ENCODE data around the gene H19. TPM values are rescaled to one million over a fixed set of nuclear protein-coding genes. Genes with fewer than 3 reads are reported as not detected.

The H19 gene
- total and polyA plus RNA-seq, 4 donors = 194 to 16,780 (median 332) TPM

DNA sequence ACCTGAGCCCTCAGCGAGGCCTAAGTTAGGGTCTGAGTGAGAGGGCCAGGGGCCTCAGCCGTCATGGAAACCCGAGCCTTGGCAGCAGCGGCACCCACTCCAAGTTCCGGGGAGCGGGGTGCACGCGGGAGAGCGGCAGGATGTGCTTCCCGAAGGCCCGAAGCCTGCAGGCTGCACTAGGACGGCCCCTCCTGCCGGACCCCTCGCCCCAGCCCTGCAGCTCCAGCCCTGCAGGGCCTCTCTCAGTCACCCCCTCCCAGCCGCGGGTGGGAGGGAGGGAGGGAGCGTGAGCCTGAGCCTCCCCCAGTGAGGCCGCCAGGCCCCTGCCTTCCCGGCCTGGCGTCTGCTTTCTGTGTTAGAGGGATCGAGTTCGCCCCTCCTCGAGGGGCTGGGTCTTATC, 27.9 kb downstream of the H19 start:
- H3K9ac ChIP-seq (ENCODE audit: low read depth in 1 of 2, low read length in 2 of 2) = no peak overlapping the region
- H3K4me3 ChIP-seq (ENCODE audit: low read depth in 1 of 3, low read length in 3 of 3) = no peak overlapping the region
- H3K4me1 ChIP-seq (ENCODE audit: control insufficient read depth in 4 of 4, insufficient read depth in 4 of 4, low read length in 3 of 4) = no peaks in the 10 kb centered on the region
- no peaks in the 10 kb centered on the region for H3K27me3 ChIP-seq (ENCODE audit: control insufficient read depth in 4 of 4, insufficient read depth in 4 of 4, low read length in 3 of 4)
- no peak overlapping the region for H3K27ac ChIP-seq (ENCODE audit: low read depth in 1 of 2, low read length in 2 of 2)
- no CpG with 5 or more reads among the region's 23 CpGs for WGBS
- no peaks in the 10 kb centered on the region for H3K36me3 ChIP-seq (ENCODE audit: control insufficient read depth in 4 of 4, insufficient read depth in 3 of 4, low read depth in 1 of 4, low read length in 3 of 4)
- H3K9me3 ChIP-seq (ENCODE audit: control insufficient read depth in 4 of 4, low read length in 3 of 4) = no peaks in the 10 kb centered on the region
- no peak for DNase-seq (ENCODE audit: low spot score)
- TF ChIP-seq FOXA2 (IDR thresholded peaks at IDR 0.05) = no peak

DNA sequence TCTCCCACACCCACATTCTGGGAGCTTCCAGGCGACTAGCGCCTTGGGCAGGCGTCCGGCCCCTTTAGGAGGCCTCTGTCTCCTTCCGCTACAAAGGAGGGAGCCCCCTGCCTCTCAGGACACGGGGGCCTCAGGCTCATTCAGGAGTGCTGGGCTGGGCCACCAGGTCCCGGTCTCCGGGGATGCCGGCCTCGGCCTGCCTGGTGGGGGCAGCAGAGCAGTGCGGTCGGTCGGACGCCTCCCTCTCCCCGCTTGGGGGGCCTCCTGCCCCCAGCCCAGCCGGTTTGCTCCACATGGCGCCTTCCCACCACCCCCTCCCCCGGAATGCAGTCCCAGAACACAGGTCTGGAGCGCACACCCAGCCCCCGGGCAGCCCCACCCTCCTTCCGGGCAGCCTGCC, 28.6 kb downstream of the H19 start:
- H3K4me3 ChIP-seq (ENCODE audit: low read depth in 1 of 3, low read length in 3 of 3) = no peak overlapping the region
- WGBS = no CpG with 5 or more reads among the region's 21 CpGs
- H3K36me3 ChIP-seq (ENCODE audit: control insufficient read depth in 4 of 4, insufficient read depth in 3 of 4, low read depth in 1 of 4, low read length in 3 of 4) = no peaks in the 10 kb centered on the region
- H3K27me3 ChIP-seq (ENCODE audit: control insufficient read depth in 4 of 4, insufficient read depth in 4 of 4, low read length in 3 of 4) = no peaks in the 10 kb centered on the region
- TF ChIP-seq RAD21 (IDR thresholded peaks at IDR 0.05) = no peak
- TF ChIP-seq, protein P1, sequence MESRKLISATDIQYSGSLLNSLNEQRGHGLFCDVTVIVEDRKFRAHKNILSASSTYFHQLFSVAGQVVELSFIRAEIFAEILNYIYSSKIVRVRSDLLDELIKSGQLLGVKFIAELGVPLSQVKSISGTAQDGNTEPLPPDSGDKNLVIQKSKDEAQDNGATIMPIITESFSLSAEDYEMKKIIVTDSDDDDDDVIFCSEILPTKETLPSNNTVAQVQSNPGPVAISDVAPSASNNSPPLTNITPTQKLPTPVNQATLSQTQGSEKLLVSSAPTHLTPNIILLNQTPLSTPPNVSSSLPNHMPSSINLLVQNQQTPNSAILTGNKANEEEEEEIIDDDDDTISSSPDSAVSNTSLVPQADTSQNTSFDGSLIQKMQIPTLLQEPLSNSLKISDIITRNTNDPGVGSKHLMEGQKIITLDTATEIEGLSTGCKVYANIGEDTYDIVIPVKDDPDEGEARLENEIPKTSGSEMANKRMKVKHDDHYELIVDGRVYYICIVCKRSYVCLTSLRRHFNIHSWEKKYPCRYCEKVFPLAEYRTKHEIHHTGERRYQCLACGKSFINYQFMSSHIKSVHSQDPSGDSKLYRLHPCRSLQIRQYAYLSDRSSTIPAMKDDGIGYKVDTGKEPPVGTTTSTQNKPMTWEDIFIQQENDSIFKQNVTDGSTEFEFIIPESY (IDR thresholded peaks at IDR 0.05) = no peak
- TF ChIP-seq JUND (IDR thresholded peaks at IDR 0.05) = no peak
- TF ChIP-seq FOXA2 (IDR thresholded peaks at IDR 0.05) = no peak
- TF ChIP-seq HNF4A (conservative IDR thresholded peaks at IDR 0.05) = no peak
- no peak for TF ChIP-seq YY1 (IDR thresholded peaks at IDR 0.05)
- TF ChIP-seq HNF4G (IDR thresholded peaks at IDR 0.05) = no peak
- no peak for TF ChIP-seq EGR1 (IDR thresholded peaks at IDR 0.05; ENCODE audit: low read depth in 2 of 2)
- no peak overlapping the region for H3K27ac ChIP-seq (ENCODE audit: low read depth in 1 of 2, low read length in 2 of 2)
- no peak for DNase-seq (ENCODE audit: low spot score)
- H3K9me3 ChIP-seq (ENCODE audit: control insufficient read depth in 4 of 4, low read length in 3 of 4) = no peaks in the 10 kb centered on the region
- H3K4me1 ChIP-seq (ENCODE audit: control insufficient read depth in 4 of 4, insufficient read depth in 4 of 4, low read length in 3 of 4) = no peaks in the 10 kb centered on the region
- no peak overlapping the region for H3K9ac ChIP-seq (ENCODE audit: low read depth in 1 of 2, low read length in 2 of 2)

DNA sequence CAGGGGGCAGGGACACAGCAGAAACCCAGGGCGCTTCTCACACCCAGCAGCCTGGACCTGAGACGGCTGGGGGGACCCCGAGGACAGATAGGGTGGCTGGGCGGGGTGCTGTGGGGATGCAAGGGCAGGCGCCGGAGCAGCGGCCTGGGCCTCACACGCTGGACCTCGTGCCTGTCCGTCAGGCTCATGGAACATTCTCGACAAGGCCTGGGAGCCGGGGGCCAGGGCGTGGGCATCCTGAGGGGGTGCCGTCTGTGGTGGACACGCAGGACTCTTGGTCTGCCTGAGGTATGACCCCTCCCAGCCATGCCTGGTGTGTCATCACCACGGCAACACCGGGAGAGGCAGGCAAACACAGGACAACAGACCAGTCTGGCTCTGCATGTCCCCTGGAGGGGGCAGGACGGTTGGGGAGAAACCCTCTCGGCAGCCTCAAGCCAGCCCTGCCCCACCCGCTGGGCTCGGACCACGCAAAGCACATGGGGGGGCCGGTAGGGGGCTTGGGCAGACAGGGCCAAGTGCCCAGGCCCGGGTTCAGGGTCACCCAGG, 29.1 kb downstream of the H19 start:
- Histone ChIP-seq H3K27ac (ENCODE audit: low read depth in 1 of 2, low read length in 2 of 2) (no peak overlapping the region), H3K27me3 (ENCODE audit: control insufficient read depth in 4 of 4, insufficient read depth in 4 of 4, low read length in 3 of 4) (no peaks in the 10 kb centered on the region), H3K9ac (ENCODE audit: low read depth in 1 of 2, low read length in 2 of 2) (no peak overlapping the region), H3K4me1 (ENCODE audit: control insufficient read depth in 4 of 4, insufficient read depth in 4 of 4, low read length in 3 of 4) (no peaks in the 10 kb centered on the region), H3K36me3 (ENCODE audit: control insufficient read depth in 4 of 4, insufficient read depth in 3 of 4, low read depth in 1 of 4, low read length in 3 of 4) (no peaks in the 10 kb centered on the region), H3K4me3 (ENCODE audit: low read depth in 1 of 3, low read length in 3 of 3) (no peak overlapping the region), H3K9me3 (ENCODE audit: control insufficient read depth in 4 of 4, low read length in 3 of 4) (no peaks in the 10 kb centered on the region)
- 77% methylated on average over 8 of the region's 24 CpGs for WGBS
- TF ChIP-seq TAF1 (conservative IDR thresholded peaks at IDR 0.05) (no peak), FOXA2 (IDR thresholded peaks at IDR 0.05) (no peak), YY1 (IDR thresholded peaks at IDR 0.05) (no peak), NR2F2 (IDR thresholded peaks at IDR 0.05) (no peak), EGR1 (IDR thresholded peaks at IDR 0.05; ENCODE audit: low read depth in 2 of 2) (no peak), RXRA (IDR thresholded peaks at IDR 0.05) (no peak), HNF4G (IDR thresholded peaks at IDR 0.05) (no peak), GABPA (IDR thresholded peaks at IDR 0.05 in 1 of 2, conservative IDR thresholded peaks at IDR 0.05 in 1 of 2) (no peak), HNF4A (conservative IDR thresholded peaks at IDR 0.05) (no peak), FOXA1 (IDR thresholded peaks at IDR 0.05) (no peak), SP1 (IDR thresholded peaks at IDR 0.05) (no peak)
- TF ChIP-seq, protein P1 (IDR thresholded peaks at IDR 0.05) = no peak
- TF ChIP-seq, protein P2, sequence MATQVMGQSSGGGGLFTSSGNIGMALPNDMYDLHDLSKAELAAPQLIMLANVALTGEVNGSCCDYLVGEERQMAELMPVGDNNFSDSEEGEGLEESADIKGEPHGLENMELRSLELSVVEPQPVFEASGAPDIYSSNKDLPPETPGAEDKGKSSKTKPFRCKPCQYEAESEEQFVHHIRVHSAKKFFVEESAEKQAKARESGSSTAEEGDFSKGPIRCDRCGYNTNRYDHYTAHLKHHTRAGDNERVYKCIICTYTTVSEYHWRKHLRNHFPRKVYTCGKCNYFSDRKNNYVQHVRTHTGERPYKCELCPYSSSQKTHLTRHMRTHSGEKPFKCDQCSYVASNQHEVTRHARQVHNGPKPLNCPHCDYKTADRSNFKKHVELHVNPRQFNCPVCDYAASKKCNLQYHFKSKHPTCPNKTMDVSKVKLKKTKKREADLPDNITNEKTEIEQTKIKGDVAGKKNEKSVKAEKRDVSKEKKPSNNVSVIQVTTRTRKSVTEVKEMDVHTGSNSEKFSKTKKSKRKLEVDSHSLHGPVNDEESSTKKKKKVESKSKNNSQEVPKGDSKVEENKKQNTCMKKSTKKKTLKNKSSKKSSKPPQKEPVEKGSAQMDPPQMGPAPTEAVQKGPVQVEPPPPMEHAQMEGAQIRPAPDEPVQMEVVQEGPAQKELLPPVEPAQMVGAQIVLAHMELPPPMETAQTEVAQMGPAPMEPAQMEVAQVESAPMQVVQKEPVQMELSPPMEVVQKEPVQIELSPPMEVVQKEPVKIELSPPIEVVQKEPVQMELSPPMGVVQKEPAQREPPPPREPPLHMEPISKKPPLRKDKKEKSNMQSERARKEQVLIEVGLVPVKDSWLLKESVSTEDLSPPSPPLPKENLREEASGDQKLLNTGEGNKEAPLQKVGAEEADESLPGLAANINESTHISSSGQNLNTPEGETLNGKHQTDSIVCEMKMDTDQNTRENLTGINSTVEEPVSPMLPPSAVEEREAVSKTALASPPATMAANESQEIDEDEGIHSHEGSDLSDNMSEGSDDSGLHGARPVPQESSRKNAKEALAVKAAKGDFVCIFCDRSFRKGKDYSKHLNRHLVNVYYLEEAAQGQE (IDR thresholded peaks at IDR 0.05) = no peak
- TF ChIP-seq, protein P3, sequence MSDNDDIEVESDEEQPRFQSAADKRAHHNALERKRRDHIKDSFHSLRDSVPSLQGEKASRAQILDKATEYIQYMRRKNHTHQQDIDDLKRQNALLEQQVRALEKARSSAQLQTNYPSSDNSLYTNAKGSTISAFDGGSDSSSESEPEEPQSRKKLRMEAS (IDR thresholded peaks at IDR 0.05) = no peak
- TF ChIP-seq, protein P4, sequence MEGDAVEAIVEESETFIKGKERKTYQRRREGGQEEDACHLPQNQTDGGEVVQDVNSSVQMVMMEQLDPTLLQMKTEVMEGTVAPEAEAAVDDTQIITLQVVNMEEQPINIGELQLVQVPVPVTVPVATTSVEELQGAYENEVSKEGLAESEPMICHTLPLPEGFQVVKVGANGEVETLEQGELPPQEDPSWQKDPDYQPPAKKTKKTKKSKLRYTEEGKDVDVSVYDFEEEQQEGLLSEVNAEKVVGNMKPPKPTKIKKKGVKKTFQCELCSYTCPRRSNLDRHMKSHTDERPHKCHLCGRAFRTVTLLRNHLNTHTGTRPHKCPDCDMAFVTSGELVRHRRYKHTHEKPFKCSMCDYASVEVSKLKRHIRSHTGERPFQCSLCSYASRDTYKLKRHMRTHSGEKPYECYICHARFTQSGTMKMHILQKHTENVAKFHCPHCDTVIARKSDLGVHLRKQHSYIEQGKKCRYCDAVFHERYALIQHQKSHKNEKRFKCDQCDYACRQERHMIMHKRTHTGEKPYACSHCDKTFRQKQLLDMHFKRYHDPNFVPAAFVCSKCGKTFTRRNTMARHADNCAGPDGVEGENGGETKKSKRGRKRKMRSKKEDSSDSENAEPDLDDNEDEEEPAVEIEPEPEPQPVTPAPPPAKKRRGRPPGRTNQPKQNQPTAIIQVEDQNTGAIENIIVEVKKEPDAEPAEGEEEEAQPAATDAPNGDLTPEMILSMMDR (IDR thresholded peaks at IDR 0.05; ENCODE audit: low read depth, low read length, missing input control) = no peak
- no peak for DNase-seq (ENCODE audit: low spot score)
